Activated naive CD4-positive, alpha-beta T cell treated with Interleukin-2 at 50 U/mL for 16 hours (primary cell): Measurements from ENCODE around the gene RAB4A.

ENCODE experiments used
- DNase-seq: peaks from one replicate; pipeline ENCODE4 v3.0.0-alpha.2; 2020

The RAB4A gene, protein sequence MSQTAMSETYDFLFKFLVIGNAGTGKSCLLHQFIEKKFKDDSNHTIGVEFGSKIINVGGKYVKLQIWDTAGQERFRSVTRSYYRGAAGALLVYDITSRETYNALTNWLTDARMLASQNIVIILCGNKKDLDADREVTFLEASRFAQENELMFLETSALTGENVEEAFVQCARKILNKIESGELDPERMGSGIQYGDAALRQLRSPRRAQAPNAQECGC

DNA sequence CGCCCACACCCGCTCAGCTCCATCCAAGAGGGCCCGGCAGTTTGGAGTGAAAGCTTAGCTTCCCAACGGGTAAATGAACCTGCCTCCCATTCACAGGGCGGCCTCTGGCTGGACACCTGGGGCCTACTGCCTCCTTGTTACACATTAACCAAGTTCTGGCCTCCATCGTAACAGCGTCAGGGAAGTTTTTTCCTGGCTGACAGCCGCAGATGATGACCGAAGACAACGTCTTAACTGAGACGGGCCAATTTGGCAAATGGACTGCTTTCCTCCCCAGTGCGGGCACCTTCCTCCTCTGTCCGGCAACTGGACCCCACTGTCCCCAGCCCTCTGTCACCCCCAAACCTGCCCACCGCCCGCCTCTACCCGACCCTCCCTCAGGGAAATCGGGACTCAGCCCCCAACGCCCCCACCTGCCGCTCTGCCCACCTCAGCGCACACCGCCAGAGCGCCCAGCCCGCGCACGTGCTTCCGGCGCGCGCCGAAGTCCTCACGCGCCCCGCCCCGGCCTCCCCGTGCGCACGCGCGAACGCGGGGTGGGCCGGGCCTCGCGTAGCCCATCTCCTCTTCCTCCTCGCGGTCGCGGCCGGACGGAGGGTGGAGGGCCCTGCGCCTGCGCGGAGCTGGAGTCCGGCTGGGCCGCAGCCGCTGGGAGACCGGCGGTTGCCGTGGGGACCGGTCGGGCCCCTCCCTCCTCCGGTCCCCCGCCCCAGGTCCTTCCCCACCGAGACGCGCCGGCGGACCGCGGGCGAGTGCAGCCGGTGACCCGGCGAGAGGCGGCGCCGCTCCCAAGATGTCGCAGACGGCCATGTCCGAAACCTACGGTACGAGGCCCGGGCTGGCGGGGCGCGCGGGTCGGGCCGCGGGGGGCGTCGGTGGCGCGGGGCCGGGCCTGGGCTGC, at the start of gene RAB4A:
Gene RAB4A (plus strand): TSS at position 565 of the 901 bp plus-strand sequence. CDS start 229 bp downstream, at position 794.
- peak; percentile 75 for DNase-seq

GRCh38 chr1:229222081-229222480, 48.8 kb upstream of the RAB4A start:
- DNase-seq = no peak

- DNase-seq = no peak
Observed at GRCh38 chr1:229223498-229223897, 47.4 kb upstream of the RAB4A start.

- DNase-seq = no peak
Observed at GRCh38 chr1:229224308-229224707, 46.6 kb upstream of the RAB4A start.

DNA sequence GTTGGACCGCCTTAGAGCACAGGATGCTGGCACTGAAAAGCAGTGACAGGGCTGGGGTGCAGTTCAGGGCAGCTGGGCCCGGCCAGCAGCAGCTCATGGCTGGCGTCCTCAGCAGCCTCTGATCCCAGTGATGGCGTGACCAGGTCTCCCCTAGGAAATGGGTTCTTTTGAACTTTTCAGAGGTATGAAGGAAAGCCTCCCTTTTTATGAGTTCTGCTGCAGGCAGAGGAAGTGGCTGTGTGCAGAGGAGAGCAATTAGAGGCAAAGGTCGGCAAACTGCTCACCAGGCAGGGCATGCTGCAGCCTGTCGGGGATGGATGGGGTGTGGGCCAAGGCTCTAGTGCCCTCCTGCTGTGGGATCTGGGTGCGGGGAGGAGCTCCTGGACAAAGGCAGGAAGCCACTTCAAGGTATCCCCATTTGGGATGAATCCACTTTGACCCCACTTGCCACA, 45.6 kb upstream of the RAB4A start:
- DNase-seq = no peak

- DNase-seq = no peak
Observed at GRCh38 chr1:229226796-229227195, 44.1 kb upstream of the RAB4A start.

- DNase-seq = peak; percentile 84
Observed at GRCh38 chr1:229227298-229227919, 43.5 kb upstream of the RAB4A start.

GRCh38 chr1:229228522-229228921, 42.4 kb upstream of the RAB4A start:
- no peak for DNase-seq

DNA sequence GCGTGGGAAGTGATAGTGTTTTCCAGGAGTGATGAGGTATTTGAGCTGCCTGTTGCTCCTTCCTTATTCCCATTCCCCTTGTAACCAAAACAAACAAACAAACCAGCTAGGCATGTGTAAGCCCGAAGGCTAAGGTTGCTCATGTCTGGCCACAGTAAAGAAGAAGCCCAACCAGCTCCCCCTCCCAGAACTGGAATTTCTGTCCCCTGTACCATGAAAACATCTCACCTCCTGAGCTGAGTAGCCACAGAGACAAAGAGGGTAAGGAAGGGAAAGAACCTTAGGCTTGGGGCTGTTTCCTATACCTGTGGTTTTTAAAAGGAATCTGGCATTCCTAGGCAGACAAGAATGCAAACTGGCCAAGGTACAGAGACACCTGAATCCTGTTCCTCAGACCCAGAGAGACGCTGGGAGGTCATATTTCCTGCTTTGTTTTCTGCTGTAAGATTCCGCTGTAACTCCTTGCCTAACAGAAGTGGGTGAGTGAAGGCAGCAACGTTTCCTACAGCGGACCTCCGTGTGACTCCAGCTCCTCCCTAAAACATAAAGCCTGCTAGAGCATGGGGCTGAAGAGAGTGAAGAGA, 41.7 kb upstream of the RAB4A start:
- DNase-seq = no peak

DNA sequence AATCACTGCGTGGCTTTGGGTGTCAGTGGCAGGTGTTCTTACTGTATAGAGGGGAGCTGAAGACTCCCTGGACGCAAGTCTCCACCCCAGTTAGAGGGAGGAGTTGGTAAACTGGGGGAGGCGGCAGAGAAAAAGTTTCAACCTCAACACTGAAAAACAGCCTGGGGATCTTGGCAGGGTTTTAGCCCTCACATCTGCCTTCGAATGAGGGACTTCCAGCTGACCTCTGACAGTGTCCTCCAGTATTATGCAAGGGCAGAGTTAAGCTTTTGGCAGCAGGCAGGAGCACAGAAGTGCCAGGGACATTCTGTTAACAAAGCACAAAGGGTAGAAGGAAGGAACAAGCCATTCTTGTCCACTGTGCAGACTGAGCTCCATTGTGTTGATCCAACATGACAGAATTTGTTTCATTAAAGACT, 41.2 kb upstream of the RAB4A start:
- DNase-seq = no peak

DNA sequence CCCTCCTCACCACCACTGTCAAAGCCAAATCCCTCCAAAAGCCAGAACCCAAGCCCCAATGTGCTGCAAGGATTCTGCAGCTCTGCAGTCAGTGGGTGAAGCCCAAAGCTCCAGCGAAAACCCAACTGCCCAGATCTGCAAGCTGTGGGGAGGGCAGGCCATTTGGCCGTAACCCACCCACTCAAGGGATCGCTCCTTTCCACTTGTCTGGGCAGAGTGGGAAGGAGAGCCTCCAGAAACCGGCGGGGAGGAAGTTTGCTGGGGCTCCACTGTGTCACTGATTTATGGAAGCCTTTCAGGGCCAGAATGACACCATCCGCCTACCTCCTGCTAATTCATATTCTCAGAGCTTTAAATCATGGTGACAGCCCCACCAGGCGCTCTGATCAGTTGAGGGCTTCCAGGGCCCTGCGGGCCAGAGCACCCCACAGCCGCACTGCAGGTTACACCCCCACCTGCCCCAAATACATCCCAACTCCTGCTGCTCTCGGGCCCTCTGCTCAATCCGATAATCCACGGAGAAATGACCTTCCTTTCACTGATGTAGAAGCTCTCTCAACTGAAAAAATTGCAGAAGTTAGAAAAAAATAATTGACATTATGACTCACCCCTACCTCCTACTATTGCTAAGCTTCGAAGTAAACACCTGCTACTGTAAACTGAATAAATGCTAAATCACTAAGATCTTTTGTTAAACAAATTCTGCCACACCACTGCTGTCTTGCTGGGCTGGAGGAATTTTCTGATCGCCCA, 40.6 kb upstream of the RAB4A start:
- DNase-seq = no peak

DNA sequence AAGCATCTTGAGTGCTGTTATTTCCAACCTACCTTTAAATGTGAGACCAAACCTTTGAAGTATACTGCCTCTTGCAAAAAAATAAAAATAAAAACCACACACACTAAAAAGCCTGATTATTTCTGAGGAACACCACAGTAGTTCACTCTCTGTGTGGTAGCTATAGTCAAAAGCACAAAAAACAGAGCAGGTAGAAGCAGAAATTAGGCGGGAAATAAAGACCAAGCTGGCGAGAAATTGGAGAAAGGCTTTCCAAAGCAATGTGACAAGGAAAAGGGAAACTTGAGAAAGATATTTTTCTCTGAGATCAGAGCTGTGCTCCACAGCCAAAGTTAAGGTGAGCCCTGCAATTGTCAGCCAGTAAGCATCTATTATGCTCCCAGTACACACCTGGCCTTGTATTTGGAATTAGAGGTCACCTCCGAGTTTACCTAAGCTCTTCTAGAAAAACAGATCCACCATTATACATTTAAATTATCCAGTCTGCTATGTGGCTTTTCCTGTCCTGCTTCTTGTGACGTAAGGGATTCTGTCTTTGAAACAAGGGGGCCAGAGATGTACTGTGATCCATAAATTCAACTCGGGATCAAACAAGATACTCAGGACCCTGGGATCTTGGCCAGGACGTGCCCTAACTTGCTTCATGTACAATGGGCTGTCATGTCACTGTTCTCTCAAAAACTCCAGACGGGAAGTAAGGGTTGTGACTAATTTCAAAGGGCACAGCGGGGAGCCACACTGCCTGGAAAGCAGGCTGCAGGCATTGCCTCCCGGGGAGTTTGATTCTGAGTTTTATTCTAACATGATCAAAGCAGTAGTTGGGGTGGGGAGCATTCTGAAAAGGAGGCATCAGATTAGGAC, 39.8 kb upstream of the RAB4A start:
- no peak for DNase-seq

- DNase-seq = no peak
Observed at GRCh38 chr1:229231754-229232119, 39.2 kb upstream of the RAB4A start.

- no peak for DNase-seq
Observed at GRCh38 chr1:229234870-229235472, 35.9 kb upstream of the RAB4A start.

DNA sequence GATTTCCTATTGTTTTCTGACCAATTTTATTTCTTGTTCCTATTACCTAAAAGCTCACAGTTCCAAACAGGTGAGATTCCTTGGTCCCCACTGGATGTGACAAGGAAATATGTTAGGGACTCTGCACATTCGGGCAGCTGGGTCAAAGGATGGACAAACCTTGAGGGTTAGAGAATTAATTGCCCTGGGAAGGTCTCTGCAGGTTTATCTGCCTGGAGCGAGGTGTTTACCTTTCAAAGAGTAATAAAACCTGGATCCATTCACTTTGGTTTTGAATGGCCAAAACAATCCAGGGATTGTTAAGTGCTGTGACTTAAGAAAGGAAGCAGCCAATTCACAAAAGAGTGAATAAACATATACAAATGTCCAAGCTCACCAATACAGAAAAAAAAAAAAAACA, 33.6 kb upstream of the RAB4A start:
- DNase-seq = no peak

DNA sequence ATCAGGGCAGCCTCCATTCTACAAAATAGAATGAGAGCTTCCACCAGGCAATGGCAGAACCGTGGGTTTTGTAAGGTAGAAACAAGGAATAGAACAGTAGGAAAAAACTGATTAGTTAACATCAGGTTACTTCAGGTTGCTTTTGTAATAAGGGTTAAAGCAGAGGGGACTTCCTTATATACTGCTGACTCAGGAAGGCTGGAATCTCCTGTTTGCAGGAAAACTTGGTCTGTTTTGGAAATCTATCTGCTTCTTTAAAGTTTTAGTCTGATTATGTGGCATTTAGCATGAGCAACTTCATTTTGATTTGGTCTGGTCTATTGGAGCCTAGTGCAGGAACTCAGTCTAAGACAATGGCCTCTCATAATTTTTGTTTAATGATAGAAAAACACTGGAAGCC, 32.7 kb upstream of the RAB4A start:
- no peak for DNase-seq

DNA sequence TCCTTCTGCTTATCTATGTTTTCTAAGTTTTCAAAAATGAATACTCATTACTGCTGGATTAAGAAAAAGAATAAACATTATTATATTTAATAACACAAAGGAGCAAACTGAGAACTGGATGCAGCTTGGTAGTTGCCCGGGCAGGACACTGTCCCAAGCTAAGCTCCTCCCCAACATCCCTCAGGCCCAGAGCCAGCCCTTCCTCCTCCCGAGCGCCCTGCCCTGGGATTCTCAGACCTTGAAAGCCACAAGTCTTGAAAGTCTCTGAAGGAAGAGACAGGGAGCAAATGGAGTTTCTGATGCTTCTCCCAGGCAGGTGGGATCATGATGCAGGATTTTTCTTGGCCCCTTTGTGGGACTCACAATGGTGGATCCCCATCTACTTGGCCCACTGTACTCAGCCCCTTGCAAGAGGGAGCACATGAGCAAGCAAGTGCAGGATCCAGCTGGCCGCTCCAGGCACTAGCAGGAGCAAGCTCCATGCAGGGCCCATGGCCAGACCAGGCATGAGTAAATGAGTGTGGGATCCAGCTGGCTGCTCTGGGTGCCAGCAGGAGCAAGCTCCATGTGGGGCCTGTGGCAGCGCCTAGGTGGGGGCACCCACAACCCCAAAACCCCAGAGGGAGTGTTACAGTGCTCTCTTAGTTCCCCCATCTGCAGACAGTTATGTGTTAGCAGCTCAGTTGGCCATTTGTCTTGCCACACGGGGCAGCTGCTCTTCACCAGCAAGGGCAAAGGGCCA, 32.1 kb upstream of the RAB4A start:
- no peak for DNase-seq

GRCh38 chr1:229240532-229240931, 30.4 kb upstream of the RAB4A start:
- DNase-seq = no peak

DNA sequence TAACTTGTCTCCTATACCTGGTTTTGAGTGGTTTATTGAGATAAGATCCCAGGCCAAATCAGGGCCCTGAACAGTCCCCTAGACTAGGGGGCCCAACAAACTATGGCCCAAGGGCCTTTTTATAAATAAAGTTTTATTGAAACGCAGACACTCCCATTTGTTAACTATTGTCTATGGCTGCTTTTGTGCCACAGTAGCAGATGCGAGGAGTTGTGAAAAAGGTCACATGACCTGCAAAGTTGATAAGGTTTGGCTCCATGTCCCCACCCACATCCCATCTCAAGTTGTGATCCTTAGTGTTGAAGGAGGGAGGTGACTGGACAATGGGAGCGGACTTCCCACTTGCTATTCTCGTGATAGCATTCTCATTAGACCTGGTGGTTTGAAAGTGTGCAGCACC, 29.5 kb upstream of the RAB4A start:
- DNase-seq = no peak

DNA sequence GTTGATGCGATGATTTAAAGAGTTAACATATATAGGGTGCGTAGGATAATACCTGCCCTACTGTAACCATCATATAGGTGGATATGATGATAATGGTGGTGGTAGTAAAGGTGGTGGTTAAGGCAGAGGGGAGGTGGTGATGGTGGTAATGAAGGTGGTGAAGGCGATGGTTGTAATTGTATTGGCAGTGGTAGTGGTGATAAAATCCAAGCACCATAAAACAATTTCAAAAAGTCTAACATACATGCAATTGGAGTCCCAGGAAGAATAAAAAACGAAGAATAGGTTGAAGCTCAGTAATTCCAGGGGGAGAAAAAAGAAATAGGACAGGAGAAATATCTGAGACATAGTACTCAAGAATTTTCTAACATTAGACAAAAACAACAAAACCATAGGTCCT, 27.3 kb upstream of the RAB4A start:
- no peak for DNase-seq

DNA sequence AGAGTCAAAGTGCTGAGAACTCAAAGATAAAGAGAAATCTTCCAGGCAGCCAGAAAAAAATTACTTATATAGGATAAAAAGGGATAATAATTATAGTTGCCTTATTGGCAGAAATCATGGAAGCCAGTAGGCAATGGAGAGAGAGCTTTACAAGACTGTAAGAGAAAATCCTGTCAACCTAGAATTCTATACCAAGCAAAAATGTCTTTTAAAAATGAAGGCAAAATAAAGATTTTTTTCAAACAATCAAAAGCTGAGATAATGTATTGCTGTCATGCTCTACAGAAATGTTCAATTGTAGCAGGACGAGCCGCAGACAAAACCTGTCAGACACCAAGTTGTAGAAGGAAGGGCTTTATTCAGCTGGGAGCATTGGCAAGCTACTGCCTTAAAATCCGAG, 26.8 kb upstream of the RAB4A start:
- no peak for DNase-seq
